GM12878 (cell line): ENCODE measurements around the gene MFAP4. TPM values are rescaled to one million over a fixed set of nuclear protein-coding genes. Genes with fewer than 3 reads are reported as not detected.

Source experiments
- ATAC-seq: fragments of 200-7000 bp; cut with Tn5 transposase; 3 replicates; pipeline ENCODE4 v1.9.1; 2020; ENCODE audit warnings: mild to moderate bottlenecking, moderate library complexity
- BruUV-seq: library from RNA; stranded (reverse); fragments of 400-500 nt; replicated peaks from 2 replicates; lab custom pipeline; 2021; lab: Mats Ljungman, UMichigan
- CTCF ChIA-PET: fragments of 300-600 bp; sonication (Branson Sonifier 250); formaldehyde crosslinking; extraction: SDS; loops from one replicate; lab custom pipeline; 2021; ENCODE audit warnings: inconsistent platforms; lab: Yijun Ruan, JAX
- POLR2A ChIA-PET: fragments of 350-600 bp; formaldehyde crosslinking; extraction: SDS; loops from one replicate; lab custom pipeline; 2021; ENCODE audit warnings: inconsistent platforms; lab: Charles Lee
- RAD21 ChIA-PET: fragments of 300-600 bp; sonication (Branson Sonifier 250); formaldehyde crosslinking; loops from one replicate; lab custom pipeline; 2023; ENCODE audit warnings: antibody characterized with exemption; ENCODE audit not compliant: unreplicated experiment; lab: Charles Lee
- SMC1A ChIA-PET: fragments of 300-600 bp; sonication (Branson Sonifier 250); formaldehyde crosslinking; loops from one replicate; lab custom pipeline; 2023; ENCODE audit not compliant: unreplicated experiment, uncharacterized antibody; lab: Charles Lee
- DNase-seq: peaks from one replicate; pipeline ENCODE4 v3.0.0-alpha.2; 2011; ENCODE audit warnings: low read depth, low spot score
- FAIRE-seq: peaks from 3 replicates; lab custom pipeline; 2011; peaks lifted over from hg19 to GRCh38; lab: Jason Lieb, UNC
- H2AFZ ChIP-seq: 2 replicates; pipeline ENCODE4 v1.6.0; 2011; ENCODE audit warnings: low read depth, low read length, control low read depth; ENCODE audit not compliant: control insufficient read depth
- H3K27ac ChIP-seq: 2 replicates; pipeline ENCODE4 v1.5.1; 2011; ENCODE audit warnings: control low read depth; ENCODE audit not compliant: control insufficient read depth, insufficient read depth
- H3K27me3 ChIP-seq, 2 experiments: replicated peaks in 1 of 2; 2 replicates each; pipeline versions ENCODE4 v1.6.0 to v1.6.1; 2011; ENCODE audit warnings: low read length in 1 of 2; ENCODE audit not compliant: control insufficient read depth in 2 of 2, insufficient read depth in 2 of 2
- H3K36me3 ChIP-seq, 2 experiments: 2 replicates each; pipeline ENCODE4 v1.5.1; 2011; ENCODE audit warnings: low read length in 1 of 2; ENCODE audit not compliant: control insufficient read depth in 2 of 2, insufficient read depth in 2 of 2
- H3K4me1 ChIP-seq: 2 replicates; pipeline ENCODE4 v1.6.1; 2011; ENCODE audit warnings: mild to moderate bottlenecking, low read length, moderate library complexity, mixed read lengths; ENCODE audit not compliant: control insufficient read depth, insufficient read depth
- H3K4me2 ChIP-seq: 2 replicates; pipeline ENCODE4 v1.6.0; 2011; ENCODE audit warnings: control low read depth; ENCODE audit not compliant: control insufficient read depth, insufficient read depth
- H3K4me3 ChIP-seq: fragments of 200-600 bp; sonication (generic); 2 replicates; pipeline ENCODE4 v1.5.1; 2016
- H3K79me2 ChIP-seq: 2 replicates; pipeline ENCODE4 v1.6.0; 2011; ENCODE audit warnings: low read length; ENCODE audit not compliant: control insufficient read depth, insufficient read depth
- H3K9ac ChIP-seq: 2 replicates; pipeline ENCODE4 v1.8.0; 2011; ENCODE audit warnings: low read length, control low read depth, mixed read lengths; ENCODE audit not compliant: control insufficient read depth, insufficient read depth
- H3K9me3 ChIP-seq: replicated peaks from 3 replicates; pipeline ENCODE4 v1.5.1; 2011; ENCODE audit warnings: mild to moderate bottlenecking, low read length; ENCODE audit not compliant: control insufficient read depth, insufficient read depth
- H4K20me1 ChIP-seq: 2 replicates; pipeline ENCODE4 v1.6.0; 2011; ENCODE audit not compliant: control insufficient read depth, insufficient read depth
- BRCA1 ChIP-seq: IDR thresholded peaks from 2 replicates; pipeline ENCODE4 v1.6.1; 2011; ENCODE audit warnings: low read depth, low read length, improper control_type of control experiment
- EZH2 ChIP-seq: IDR thresholded peaks from 2 replicates; pipeline ENCODE4 v1.6.1; 2012; ENCODE audit warnings: low read depth, mild to moderate bottlenecking, control low read depth, inconsistent platforms, low read length, borderline replicate concordance; ENCODE audit not compliant: control insufficient read depth
- GABPA ChIP-seq: IDR thresholded peaks from 2 replicates; pipeline ENCODE4 v1.6.1; 2014; ENCODE audit warnings: antibody characterized with exemption, low read depth, mild to moderate bottlenecking, inconsistent platforms
- IKZF1 ChIP-seq: fragments of 450-650 bp; conservative IDR thresholded peaks from 2 replicates; pipeline ENCODE4 v1.6.1; 2017; ENCODE audit warnings: antibody characterized with exemption, mild to moderate bottlenecking
- NFXL1 ChIP-seq: fragments of 450-650 bp; IDR thresholded peaks from 2 replicates; pipeline ENCODE4 v1.6.1; 2017; ENCODE audit warnings: antibody characterized with exemption, mild to moderate bottlenecking, borderline replicate concordance
- PAX5 ChIP-seq: IDR thresholded peaks from 2 replicates; pipeline ENCODE4 v1.6.1; 2011; ENCODE audit warnings: low read depth, low read length, borderline replicate concordance
- POLR2AphosphoS2 ChIP-seq: IDR thresholded peaks from 2 replicates; pipeline ENCODE4 v1.6.1; 2011; ENCODE audit warnings: low read depth, mild to moderate bottlenecking, low read length, improper control_type of control experiment, moderate library complexity
- POLR2AphosphoS5 ChIP-seq: IDR thresholded peaks from 2 replicates; pipeline ENCODE4 v1.6.1; 2011; ENCODE audit warnings: mild to moderate bottlenecking, low read length, inconsistent platforms
- SMARCA5 ChIP-seq: fragments of 450-650 bp; IDR thresholded peaks from 2 replicates; pipeline ENCODE4 v1.6.1; 2017; ENCODE audit warnings: mild to moderate bottlenecking
- SREBF2 ChIP-seq: IDR thresholded peaks from 2 replicates; pipeline ENCODE4 v1.6.1; 2012; ENCODE audit warnings: mild to moderate bottlenecking, low read length
- SRF ChIP-seq, 2 experiments: IDR thresholded peaks; 2 replicates each; pipeline ENCODE4 v1.6.1; 2011; ENCODE audit warnings: low read depth in 2 of 2, low read length in 2 of 2, mild to moderate bottlenecking in 1 of 2, moderate library complexity in 1 of 2
- STAT3 ChIP-seq: IDR thresholded peaks from 2 replicates; pipeline ENCODE4 v1.6.1; 2011; ENCODE audit warnings: low read depth, low read length, improper control_type of control experiment
- ZBTB40 ChIP-seq: fragments of 450-650 bp; IDR thresholded peaks from 2 replicates; pipeline ENCODE4 v1.6.1; 2016; ENCODE audit warnings: mild to moderate bottlenecking, moderate library complexity, borderline replicate concordance
- ZNF622 ChIP-seq: fragments of 450-650 bp; IDR thresholded peaks from 2 replicates; pipeline ENCODE4 v1.6.1; 2017; ENCODE audit warnings: mild to moderate bottlenecking, inconsistent platforms
- ZNF687 ChIP-seq: fragments of 450-650 bp; IDR thresholded peaks from 2 replicates; pipeline ENCODE4 v1.6.1; 2017; ENCODE audit warnings: mild to moderate bottlenecking, moderate library complexity
- WGBS: methylation state at CpG from one replicate; pipeline ENCODE4 v1.1.6; 2016; ENCODE audit warnings: low lambda C conversion rate; ENCODE audit not compliant: insufficient replicate concordance, insufficient coverage; ENCODE audit errors: missing lambda C conversion rate; 5-methylcytosine and 5-hydroxymethylcytosine counted together
- in situ Hi-C: fragments of 300-500 bp; cut with MboI; formaldehyde crosslinking; loops from 9 replicates; pipeline ENCODE4 v1.14.3; 2018; ENCODE audit warnings: mixed read lengths
- intact Hi-C: fragments of 100-400 bp; cut with micrococcal nuclease; formaldehyde crosslinking; loops from one replicate; pipeline ENCODE4 v1.14.2; 2022; ENCODE audit not compliant: unreplicated experiment
- polyA plus RNA-seq, 11 experiments: library from polyadenylated mRNA; depleted of rRNA in 4 of 11; unstranded in 6 of 11; stranded (reverse) in 5 of 11; fragments of >200 nt; fragmentation: Nextera tagmentation in 4 of 11; fragmentation: Illumina TruSeq in 1 of 11; extraction: Ambion mirVana in 4 of 11; extraction: Trizol in 1 of 11; gene quantifications; 1 replicate in 1 of 11; 2 replicates in 10 of 11; pipeline versions ENCODE4 v1.2.1 to v1.2.3, GENCODE V29; 2011 to 2016; ENCODE audit warnings: inconsistent platforms in 2 of 11, missing spikeins in 2 of 11, low read depth in 1 of 11
- total RNA-seq, 4 experiments: library from RNA; depleted of rRNA in 3 of 4; stranded (reverse); fragments of >200 nt in 3 of 4; fragmentation: Illumina TruSeq in 1 of 4; extraction: Trizol in 1 of 4; gene quantifications; 2 replicates each; pipeline versions ENCODE4 v1.2.1 to v1.2.3, GENCODE V29; 2013 to 2021

Gene MFAP4
- total and polyA plus RNA-seq, 10 of the 15 experiments (the other 5 are each of a cell fraction or from before 2014, with no cell fraction given), result 0.08 to 0.28 (median 0.09) TPM; not detected in 7

GRCh38 chr17:19341641-19342610 is 45.1 kb downstream of the MFAP4 start:
- ChIA-PET RAD21 (no interaction called here), POLR2A (no interaction called here), SMC1A (interaction anchor here (1.1 kb wide), 1 partner anchor 57 kb away, joined by 3 read pairs; no protein-coding TSS in a partner anchor), CTCF (interaction anchor here (1.2 kb wide), 1 partner anchor 24 kb away, joined by 3 read pairs; no protein-coding TSS in a partner anchor)
- DNase-seq (no peak), ATAC-seq (no peak), FAIRE-seq (no peak)
- Histone ChIP-seq H2AFZ (no peak overlapping the region), H4K20me1 (no peaks in the 10 kb centered on the region), H3K79me2 (no peaks in the 10 kb centered on the region), H3K27ac (no peak overlapping the region), H3K36me3 (no peaks in the 10 kb centered on the region), H3K27me3 (no peaks in the 10 kb centered on the region; a peak in 1 of 4 replicates), H3K4me3 (no peak overlapping the region), H3K4me1 (no peaks in the 10 kb centered on the region), H3K4me2 (no peak overlapping the region), H3K9ac (no peak overlapping the region), H3K9me3 (no peaks in the 10 kb centered on the region)
- no TSS peak for BruUV-seq
- 50% methylated on average over 20 of the region's 20 CpGs for WGBS
- in situ Hi-C loops (no loop called here), intact Hi-C loops (no loop called here)
- TF ChIP-seq POLR2AphosphoS2 (no peak), SMARCA5 (no peak), GABPA (no peak), NFXL1 (no peak), ZNF622 (no peak), STAT3 (no peak), IKZF1 (no peak), BRCA1 (no peak), EZH2 (no peak), POLR2AphosphoS5 (no peak), SRF (IDR thresholded peaks at IDR 0.05; ENCODE audit: low read depth in 2 of 2, low read length in 2 of 2) (no peak), PAX5 (no peak), SREBF2 (no peak), ZNF687 (no peak), ZBTB40 (no peak)
